Osteoblast (primary cell): ENCODE measurements around the gene LCP1. TPM values are rescaled to one million over a fixed set of nuclear protein-coding genes. Genes with fewer than 3 reads are reported as not detected.

Experiments used
- DNase-seq: peaks from one replicate; pipeline ENCODE4 v3.0.0; 2011; ENCODE audit warnings: low spot score, mixed read lengths; ENCODE audit not compliant: insufficient read length; ENCODE audit errors: missing footprints
- H2AFZ ChIP-seq: 2 replicates; pipeline ENCODE4 v1.6.0; 2011; ENCODE audit warnings: mild to moderate bottlenecking, low read length
- H3K27ac ChIP-seq: 2 replicates; pipeline ENCODE4 v1.5.1; 2011; ENCODE audit warnings: mild to moderate bottlenecking, low read depth, low read length, moderate library complexity
- H3K27me3 ChIP-seq: 2 replicates; pipeline ENCODE4 v1.6.0; 2012; ENCODE audit warnings: mild to moderate bottlenecking, control low read depth, inconsistent platforms, low read length, moderate library complexity; ENCODE audit not compliant: insufficient read depth
- H3K36me3 ChIP-seq: 2 replicates; pipeline ENCODE4 v1.5.1; 2011; ENCODE audit warnings: mild to moderate bottlenecking, low read length, control low read depth, moderate library complexity; ENCODE audit not compliant: insufficient read depth
- H3K4me1 ChIP-seq: 2 replicates; pipeline ENCODE4 v1.5.1; 2011; ENCODE audit warnings: mild to moderate bottlenecking, low read length, control low read depth, moderate library complexity; ENCODE audit not compliant: insufficient read depth
- H3K4me2 ChIP-seq: 2 replicates; pipeline ENCODE4 v1.6.0; 2011; ENCODE audit warnings: mild to moderate bottlenecking, low read length; ENCODE audit not compliant: insufficient read depth
- H3K4me3 ChIP-seq: fragments of 200-600 bp; sonication (generic); 3 replicates; pipeline ENCODE4 v1.5.1; 2012; ENCODE audit warnings: mild to moderate bottlenecking, low read length, inconsistent platforms; ENCODE audit not compliant: insufficient read depth
- H3K79me2 ChIP-seq: 2 replicates; pipeline ENCODE4 v1.6.0; 2012; ENCODE audit warnings: mild to moderate bottlenecking, low read length, control low read depth, inconsistent platforms; ENCODE audit not compliant: insufficient read depth
- H3K9me3 ChIP-seq: 2 replicates; pipeline ENCODE4 v1.5.1; 2011; ENCODE audit warnings: low read depth, low read length, control low read depth
- H4K20me1 ChIP-seq: 2 replicates; pipeline ENCODE4 v1.6.0; 2012; ENCODE audit warnings: mild to moderate bottlenecking, low read length, control low read depth; ENCODE audit not compliant: insufficient read depth
- total RNA-seq: library from RNA; depleted of rRNA; stranded (reverse); fragments of >200 nt; gene quantifications from 2 replicates; pipeline ENCODE4 v1.2.3, GENCODE V29; 2012
- TF ChIP-seq, protein P1 (sequence below): IDR thresholded peaks from 2 replicates; pipeline ENCODE4 v1.5.1; 2011; ENCODE audit warnings: mild to moderate bottlenecking, low read depth, low read length, moderate library complexity; ENCODE audit errors: extremely low read depth

The LCP1 gene
- total RNA-seq, 1 donor = 1.4 TPM

DNA sequence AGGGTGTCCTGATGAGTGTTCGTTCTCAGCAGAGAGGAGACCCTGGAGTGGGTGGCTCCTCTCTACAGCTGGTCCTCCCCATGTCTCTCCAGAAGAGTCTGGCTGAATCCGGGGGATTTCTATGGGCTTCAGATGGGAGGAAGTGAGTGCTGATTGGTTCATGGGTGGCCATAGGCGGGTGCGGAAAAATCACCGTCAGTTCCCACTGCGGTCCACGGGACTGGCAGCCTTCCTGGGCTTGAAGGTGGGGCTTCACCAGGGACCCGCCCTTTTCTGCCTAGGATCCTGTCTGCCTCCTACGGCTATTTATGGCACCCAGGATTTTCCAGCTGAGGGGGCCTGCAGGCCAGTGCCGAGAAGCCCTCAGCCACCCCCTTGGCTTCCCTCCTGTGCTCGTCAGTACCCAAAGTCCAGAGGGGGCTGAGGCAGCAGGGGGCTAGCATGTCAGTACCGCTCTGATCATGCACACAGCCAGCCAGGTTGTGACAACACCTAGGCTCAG, 95.5 kb downstream of the LCP1 start:
- Histone ChIP-seq H3K79me2 (no peaks in the 10 kb centered on the region), H3K27ac (no peak overlapping the region), H3K4me2 (no peak overlapping the region), H3K27me3 (no peaks in the 10 kb centered on the region), H3K4me1 (no peaks in the 10 kb centered on the region), H3K36me3 (no peaks in the 10 kb centered on the region), H3K9me3 (no peaks in the 10 kb centered on the region), H3K4me3 (no peak overlapping the region), H2AFZ (no peak overlapping the region), H4K20me1 (no peaks in the 10 kb centered on the region)
- TF ChIP-seq, protein P1, sequence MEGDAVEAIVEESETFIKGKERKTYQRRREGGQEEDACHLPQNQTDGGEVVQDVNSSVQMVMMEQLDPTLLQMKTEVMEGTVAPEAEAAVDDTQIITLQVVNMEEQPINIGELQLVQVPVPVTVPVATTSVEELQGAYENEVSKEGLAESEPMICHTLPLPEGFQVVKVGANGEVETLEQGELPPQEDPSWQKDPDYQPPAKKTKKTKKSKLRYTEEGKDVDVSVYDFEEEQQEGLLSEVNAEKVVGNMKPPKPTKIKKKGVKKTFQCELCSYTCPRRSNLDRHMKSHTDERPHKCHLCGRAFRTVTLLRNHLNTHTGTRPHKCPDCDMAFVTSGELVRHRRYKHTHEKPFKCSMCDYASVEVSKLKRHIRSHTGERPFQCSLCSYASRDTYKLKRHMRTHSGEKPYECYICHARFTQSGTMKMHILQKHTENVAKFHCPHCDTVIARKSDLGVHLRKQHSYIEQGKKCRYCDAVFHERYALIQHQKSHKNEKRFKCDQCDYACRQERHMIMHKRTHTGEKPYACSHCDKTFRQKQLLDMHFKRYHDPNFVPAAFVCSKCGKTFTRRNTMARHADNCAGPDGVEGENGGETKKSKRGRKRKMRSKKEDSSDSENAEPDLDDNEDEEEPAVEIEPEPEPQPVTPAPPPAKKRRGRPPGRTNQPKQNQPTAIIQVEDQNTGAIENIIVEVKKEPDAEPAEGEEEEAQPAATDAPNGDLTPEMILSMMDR = no peak
- no peak for DNase-seq

DNA sequence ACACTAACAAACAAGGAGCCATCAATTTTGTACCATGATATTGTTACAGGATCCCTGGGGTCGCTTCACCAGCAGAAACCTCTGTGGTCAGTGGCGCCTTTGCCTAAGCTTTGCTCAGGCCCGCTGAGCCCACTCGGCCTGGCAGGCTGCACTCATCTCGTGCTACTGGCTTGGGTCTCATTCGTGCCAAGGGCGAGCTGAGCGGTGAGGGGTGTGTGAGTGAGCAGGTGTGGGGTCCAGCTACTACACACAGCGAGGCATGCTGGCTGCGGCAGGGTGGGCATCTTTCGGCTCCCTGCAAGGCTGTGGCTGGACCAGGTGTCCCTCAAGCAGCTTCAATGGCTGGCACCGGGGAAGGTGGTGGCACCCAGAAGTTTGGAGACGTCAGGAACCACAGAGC, 96.2 kb downstream of the LCP1 start:
- no peak overlapping the region for H3K4me2 ChIP-seq
- DNase-seq = no peak
- no peak overlapping the region for H2AFZ ChIP-seq
- no peak overlapping the region for H3K27ac ChIP-seq
- H3K4me1 ChIP-seq = no peaks in the 10 kb centered on the region
- H3K27me3 ChIP-seq = no peaks in the 10 kb centered on the region
- no peaks in the 10 kb centered on the region for H3K9me3 ChIP-seq
- H3K79me2 ChIP-seq = no peaks in the 10 kb centered on the region
- no peaks in the 10 kb centered on the region for H3K36me3 ChIP-seq
- H3K4me3 ChIP-seq = no peak overlapping the region
- no peaks in the 10 kb centered on the region for H4K20me1 ChIP-seq
- TF ChIP-seq, protein P1 = no peak

DNA sequence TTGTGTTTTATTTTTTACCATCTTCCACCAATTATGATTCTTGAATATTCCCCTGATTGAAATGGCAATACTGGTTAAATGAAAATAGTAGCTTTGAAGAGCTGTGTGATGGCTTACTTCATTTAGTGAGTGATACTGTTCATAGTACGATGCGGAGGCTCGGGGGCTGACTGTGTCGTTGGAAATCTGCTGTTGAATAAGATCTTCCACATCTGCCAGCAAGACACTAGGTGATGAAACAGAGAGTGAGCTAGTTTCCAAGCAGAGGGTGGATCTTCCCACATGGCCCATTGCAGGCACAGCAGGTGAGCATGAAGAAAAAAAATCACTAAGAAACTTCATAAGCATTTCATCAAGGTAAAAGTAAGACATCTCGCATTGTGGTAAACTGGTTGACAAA, 99.7 kb downstream of the LCP1 start:
- TF ChIP-seq, protein P1 = no peak

DNA sequence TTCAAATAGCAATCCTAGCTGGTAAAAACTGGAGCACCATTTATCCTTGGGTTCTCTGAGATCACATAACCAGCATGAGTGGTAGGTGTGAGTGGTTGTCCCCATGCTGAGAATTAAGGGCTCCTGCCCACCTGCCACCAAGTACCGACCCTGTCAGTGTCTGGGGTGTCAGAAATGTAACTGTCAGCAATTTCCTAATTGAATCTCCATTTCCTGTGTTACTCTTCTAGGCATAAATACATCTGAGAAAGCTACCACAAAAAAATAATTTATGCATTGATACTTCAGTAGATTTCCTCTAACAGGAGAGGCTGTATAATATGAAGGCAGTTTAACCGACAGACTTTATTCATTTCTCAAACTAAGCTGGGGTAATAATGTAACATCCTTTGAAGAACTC, 102.2 kb downstream of the LCP1 start:
- H3K27me3 ChIP-seq = no peaks in the 10 kb centered on the region
- H3K4me2 ChIP-seq = no peak overlapping the region
- H3K4me1 ChIP-seq = no peaks in the 10 kb centered on the region
- H4K20me1 ChIP-seq = no peaks in the 10 kb centered on the region
- H3K79me2 ChIP-seq = no peaks in the 10 kb centered on the region
- no peaks in the 10 kb centered on the region for H3K36me3 ChIP-seq
- no peaks in the 10 kb centered on the region for H3K9me3 ChIP-seq
- H3K27ac ChIP-seq = no peak overlapping the region
- no peak for DNase-seq
- H3K4me3 ChIP-seq = no peak overlapping the region
- H2AFZ ChIP-seq = no peak overlapping the region
- TF ChIP-seq, protein P1 = no peak

More for the DNA sequence above, 99.7 kb downstream of the LCP1 start:
- Histone ChIP-seq H4K20me1 (no peaks in the 10 kb centered on the region), H3K36me3 (no peaks in the 10 kb centered on the region), H3K4me3 (no peak overlapping the region), H3K27me3 (no peaks in the 10 kb centered on the region), H3K79me2 (no peaks in the 10 kb centered on the region), H3K4me1 (no peaks in the 10 kb centered on the region), H3K4me2 (no peak overlapping the region), H3K27ac (no peak overlapping the region), H3K9me3 (no peaks in the 10 kb centered on the region), H2AFZ (no peak overlapping the region)
- DNase-seq = no peak
